K562 (cell line): ENCODE data around the gene PPP1R13L. TPM values are rescaled to one million over a fixed set of nuclear protein-coding genes. Genes with fewer than 3 reads are reported as not detected.

Experiments used
- ARID4B ChIP-seq: sonication (generic); formaldehyde crosslinking; IDR thresholded peaks from 2 replicates; pipeline ENCODE4 v1.8.0; 2022; ENCODE audit warnings: mild to moderate bottlenecking, missing genetic modification reagents
- CBFA2T2 ChIP-seq: fragments of 450-650 bp; conservative IDR thresholded peaks from 2 replicates; pipeline ENCODE4 v1.6.1; 2017; ENCODE audit warnings: mild to moderate bottlenecking
- CREBBP ChIP-seq: IDR thresholded peaks from one replicate; pipeline ENCODE4 v1.6.1; 2012; ENCODE audit warnings: low read depth, mild to moderate bottlenecking, control low read depth, inconsistent platforms, low read length
- CTCF ChIP-seq, 3 experiments: IDR thresholded peaks in 2 of 3; conservative IDR thresholded peaks in 1 of 3; 2 replicates each; pipeline ENCODE4 v1.5.1; 2011 to 2012; ENCODE audit warnings: low read length in 3 of 3, mild to moderate bottlenecking in 3 of 3, control low read depth in 2 of 3, improper control_type of control experiment in 1 of 3, inconsistent platforms in 1 of 3, low read depth in 1 of 3, mixed read lengths in 1 of 3, moderate library complexity in 1 of 3; ENCODE audit not compliant: insufficient read depth in 2 of 3
- DIDO1 ChIP-seq: fragments of 450-650 bp; IDR thresholded peaks from 2 replicates; pipeline ENCODE4 v1.6.1; 2016; ENCODE audit warnings: low read depth, missing biosample characterization, missing genetic modification characterization
- FOXA1 ChIP-seq: fragments of 450-650 bp; IDR thresholded peaks from 2 replicates; pipeline ENCODE4 v1.6.1; 2016; ENCODE audit warnings: mild to moderate bottlenecking, borderline replicate concordance
- HLTF ChIP-seq: fragments of 450-650 bp; IDR thresholded peaks from 2 replicates; pipeline ENCODE4 v1.6.1; 2016
- KDM2B ChIP-seq: fragments of 250-450 bp; sonication (Bioruptor Pico); IDR thresholded peaks from 2 replicates; pipeline ENCODE4 v1.8.0; 2021; ENCODE audit warnings: mild to moderate bottlenecking, moderate library complexity
- NR3C1 ChIP-seq: sonication (generic); formaldehyde crosslinking; IDR thresholded peaks from 2 replicates; pipeline ENCODE4 v1.8.1; 2022; ENCODE audit warnings: missing genetic modification reagents
- POLR2H ChIP-seq: IDR thresholded peaks from 2 replicates; pipeline ENCODE4 v1.6.1; 2016; ENCODE audit warnings: missing genetic modification characterization, low read depth, mild to moderate bottlenecking, control low read depth, missing compliant biosample characterization, moderate library complexity
- RBM17 ChIP-seq: fragments of 200-400 bp; formaldehyde crosslinking; IDR thresholded peaks from 2 replicates; pipeline ENCODE4 v1.6.1; 2017; ENCODE audit warnings: low read depth, mild to moderate bottlenecking, low read length, borderline replicate concordance
- REST ChIP-seq, 2 experiments: fragments of 450-650 bp; formaldehyde crosslinking in 1 of 2; IDR thresholded peaks; 2 replicates each; pipeline versions ENCODE4 v1.4.0 to v1.6.1; 2014 to 2020; ENCODE audit warnings: mild to moderate bottlenecking in 2 of 2, borderline replicate concordance in 1 of 2, low read depth in 1 of 2
- ZC3H8 ChIP-seq: fragments of 450-650 bp; IDR thresholded peaks from 2 replicates; pipeline ENCODE4 v1.6.1; 2017
- polyA plus RNA-seq, 8 experiments: library from polyadenylated mRNA; depleted of rRNA in 4 of 8; stranded (reverse) in 5 of 8; unstranded in 3 of 8; fragments of >200 nt; fragmentation: Nextera tagmentation in 2 of 8; fragmentation: Illumina TruSeq in 1 of 8; extraction: Ambion mirVana in 2 of 8; extraction: Trizol in 1 of 8; gene quantifications; 2 replicates each; pipeline versions ENCODE4 v1.2.1 to v1.2.3, GENCODE V29; 2011 to 2014; ENCODE audit warnings: inconsistent platforms in 1 of 8, missing spikeins in 1 of 8
- total RNA-seq, 7 experiments: library from RNA; depleted of rRNA in 6 of 7; stranded (reverse); fragments of >200 nt in 6 of 7; fragmentation: Illumina TruSeq in 2 of 7; extraction: Trizol in 2 of 7; gene quantifications; 2 replicates each; pipeline versions ENCODE4 v1.2.1 to v1.2.3, GENCODE V29; 2011 to 2021; ENCODE audit warnings: low replicate concordance in 1 of 7

PPP1R13L gene
- total and polyA plus RNA-seq, 9 of the 15 experiments (the other 6 are each of a cell fraction or from before 2014, with no cell fraction given), result 0.32 to 6.7 (median 2.0) TPM

- TF ChIP-seq REST (IDR thresholded peaks at IDR 0.05; ENCODE audit: borderline replicate concordance) (no peak; the same call in 1 of the 2 replicates), REST (CRISPR knock-in tag; IDR thresholded peaks at IDR 0.05; ENCODE audit: low read depth) (no peak; the same call in 1 of the 2 replicates), CREBBP (no peak), POLR2H (tag) (peak; percentile 83; the same call in 1 of the 2 replicates), CTCF (IDR thresholded peaks at IDR 0.05 in 2 of 3, conservative IDR thresholded peaks at IDR 0.05 in 1 of 3; ENCODE audit: insufficient read depth in 2 of 3, low read depth in 1 of 3, low read length in 3 of 3) (no peak), ARID4B (CRISPR knock-in tag) (no peak), CBFA2T2 (no peak), KDM2B (no peak), RBM17 (no peak), ZC3H8 (no peak), FOXA1 (no peak), NR3C1 (CRISPR knock-in tag) (no peak), DIDO1 (tag) (peak; percentile 71; the same call in 1 of the 2 replicates), HLTF (no peak)
These were observed 18.8 kb upstream of the PPP1R13L start, which contains the start of gene ERCC1 (continued) for GRCh38 chr19:45423589-45424190.
